ENCODE measurements around the gene TOMM40L. TPM values are rescaled to one million over a fixed set of nuclear protein-coding genes. Genes with fewer than 3 reads are reported as not detected.

Gene TOMM40L
- total and polyA plus RNA-seq, 2 donors from 2014 or later = 12.1 to 29.0 TPM

DNA sequence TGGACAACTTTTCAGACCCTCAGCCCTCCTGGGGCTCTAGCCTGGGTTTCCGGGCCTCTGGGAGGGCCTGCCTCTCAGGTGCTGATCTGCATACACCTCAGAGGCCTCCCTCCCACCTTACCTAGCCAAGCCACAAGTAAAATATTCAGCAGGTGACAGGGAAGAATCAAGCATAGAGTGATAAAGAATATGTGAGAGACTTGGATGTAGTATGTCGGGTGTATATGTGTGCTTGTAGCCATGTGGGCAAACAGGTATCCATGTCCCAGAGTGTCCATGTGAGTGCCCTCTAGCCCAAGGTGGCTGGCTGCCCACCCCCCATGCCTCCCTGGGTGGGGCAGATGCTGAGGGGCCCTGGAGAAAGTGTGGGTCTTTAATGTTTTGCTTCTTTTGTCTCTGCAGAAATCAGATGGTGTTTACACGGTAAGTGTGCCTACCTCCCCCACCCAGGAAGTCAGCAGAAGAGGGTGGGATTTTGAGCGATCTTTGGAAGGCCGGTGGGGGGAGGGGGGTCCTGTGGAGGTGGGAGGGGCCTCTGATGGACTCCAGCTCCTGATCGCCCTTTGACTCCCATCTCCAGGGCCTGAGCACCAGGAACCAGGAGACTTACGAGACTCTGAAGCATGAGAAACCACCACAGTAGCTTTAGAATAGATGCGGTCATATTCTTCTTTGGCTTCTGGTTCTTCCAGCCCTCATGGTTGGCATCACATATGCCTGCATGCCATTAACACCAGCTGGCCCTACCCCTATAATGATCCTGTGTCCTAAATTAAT lies 7.4 kb upstream of the TOMM40L start:
- H3K27ac ChIP-seq (ENCODE audit: low read depth in 2 of 2, low read length in 2 of 2) = no peak overlapping the region
- H3K9ac ChIP-seq (ENCODE audit: low read length in 3 of 3) = no peak overlapping the region
- H3K4me1 ChIP-seq (ENCODE audit: control insufficient read depth in 2 of 3, insufficient read depth in 2 of 3, low read depth in 1 of 3, low read length in 3 of 3) = peaks cover 0 to 10% (median 4%) of the 10 kb centered on the region in 3 donors
- H3K4me3 ChIP-seq (ENCODE audit: low read length in 3 of 3) = no peak overlapping the region
- H3K9me3 ChIP-seq (ENCODE audit: control insufficient read depth in 2 of 3, insufficient read depth in 1 of 3, low read length in 3 of 3) = no peaks in the 10 kb centered on the region
- TF ChIP-seq, protein P1, sequence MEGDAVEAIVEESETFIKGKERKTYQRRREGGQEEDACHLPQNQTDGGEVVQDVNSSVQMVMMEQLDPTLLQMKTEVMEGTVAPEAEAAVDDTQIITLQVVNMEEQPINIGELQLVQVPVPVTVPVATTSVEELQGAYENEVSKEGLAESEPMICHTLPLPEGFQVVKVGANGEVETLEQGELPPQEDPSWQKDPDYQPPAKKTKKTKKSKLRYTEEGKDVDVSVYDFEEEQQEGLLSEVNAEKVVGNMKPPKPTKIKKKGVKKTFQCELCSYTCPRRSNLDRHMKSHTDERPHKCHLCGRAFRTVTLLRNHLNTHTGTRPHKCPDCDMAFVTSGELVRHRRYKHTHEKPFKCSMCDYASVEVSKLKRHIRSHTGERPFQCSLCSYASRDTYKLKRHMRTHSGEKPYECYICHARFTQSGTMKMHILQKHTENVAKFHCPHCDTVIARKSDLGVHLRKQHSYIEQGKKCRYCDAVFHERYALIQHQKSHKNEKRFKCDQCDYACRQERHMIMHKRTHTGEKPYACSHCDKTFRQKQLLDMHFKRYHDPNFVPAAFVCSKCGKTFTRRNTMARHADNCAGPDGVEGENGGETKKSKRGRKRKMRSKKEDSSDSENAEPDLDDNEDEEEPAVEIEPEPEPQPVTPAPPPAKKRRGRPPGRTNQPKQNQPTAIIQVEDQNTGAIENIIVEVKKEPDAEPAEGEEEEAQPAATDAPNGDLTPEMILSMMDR (IDR thresholded peaks at IDR 0.05; ENCODE audit: borderline replicate concordance, extremely low read depth, insufficient read depth) = no peak
- no peak for FAIRE-seq
- intact Hi-C loops (cut with DNase I) = loop anchor here (10.0 kb wide), 1 partner anchor 156 kb away; no protein-coding TSS in a partner anchor
- H3K36me3 ChIP-seq (ENCODE audit: control insufficient read depth in 2 of 3, insufficient read depth in 3 of 3, low read length in 3 of 3) = peaks cover 6 to 11% (median 10%) of the 10 kb centered on the region in 3 donors
- no peaks in the 10 kb centered on the region for H3K27me3 ChIP-seq (ENCODE audit: control insufficient read depth, insufficient read depth, low read length)
- peak in 2 of 5 donors; percentile 12 to 48 for DNase-seq

DNA sequence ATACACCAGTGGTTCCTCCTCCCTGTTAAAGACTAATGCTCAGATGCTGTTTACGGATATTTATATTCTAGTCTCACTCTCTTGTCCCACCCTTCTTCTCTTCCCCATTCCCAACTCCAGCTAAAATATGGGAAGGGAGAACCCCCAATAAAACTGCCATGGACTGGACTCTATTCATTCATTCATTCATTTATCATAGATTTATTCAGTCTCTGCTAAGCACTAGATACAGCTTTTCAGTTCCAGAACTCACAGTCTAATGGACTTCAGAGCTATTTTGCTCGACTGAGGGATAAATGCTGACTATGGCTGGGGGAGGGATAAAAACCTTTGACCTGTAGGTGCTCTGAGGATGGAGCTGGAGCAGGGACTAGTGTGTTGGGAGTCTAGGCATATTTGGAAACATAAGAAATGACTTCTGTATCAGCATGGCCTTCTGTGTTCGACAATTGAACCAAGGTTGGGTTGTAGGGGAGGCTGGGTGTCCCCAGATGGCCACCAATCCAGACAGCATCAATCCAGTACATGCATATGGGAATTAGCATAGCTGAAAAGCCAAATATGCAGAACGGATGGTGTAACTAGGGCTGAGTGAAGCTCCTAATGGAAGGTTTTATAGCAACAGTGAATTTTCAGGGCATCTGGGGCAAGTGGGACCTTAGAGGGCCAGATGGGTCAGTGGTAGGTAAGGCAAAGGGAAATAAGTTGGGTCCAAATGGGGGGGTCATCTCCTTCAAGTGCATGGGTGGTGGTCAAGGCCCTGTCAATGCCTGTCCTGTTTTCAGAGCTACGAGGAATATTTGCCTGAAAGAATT lies 6.6 kb upstream of the TOMM40L start:
- Histone ChIP-seq H3K4me1 (ENCODE audit: control insufficient read depth in 2 of 3, insufficient read depth in 2 of 3, low read depth in 1 of 3, low read length in 3 of 3) (peaks cover 0 to 10% (median 4%) of the 10 kb centered on the region in 3 donors), H3K27ac (ENCODE audit: low read depth in 2 of 2, low read length in 2 of 2) (no peak overlapping the region), H3K4me3 (ENCODE audit: low read length in 3 of 3) (no peak overlapping the region), H3K36me3 (ENCODE audit: control insufficient read depth in 2 of 3, insufficient read depth in 3 of 3, low read length in 3 of 3) (peaks cover 1 to 3% (median 3%) of the 10 kb centered on the region in 3 donors), H3K9me3 (ENCODE audit: control insufficient read depth in 2 of 3, insufficient read depth in 1 of 3, low read length in 3 of 3) (no peaks in the 10 kb centered on the region), H3K9ac (ENCODE audit: low read length in 3 of 3) (no peak overlapping the region), H3K27me3 (ENCODE audit: control insufficient read depth, insufficient read depth, low read length) (no peaks in the 10 kb centered on the region)
- intact Hi-C loops (cut with DNase I) = loop anchor here (10.0 kb wide), 1 partner anchor 156 kb away; no protein-coding TSS in a partner anchor
- TF ChIP-seq, protein P1 (IDR thresholded peaks at IDR 0.05; ENCODE audit: borderline replicate concordance, extremely low read depth, insufficient read depth) = no peak
- DNase-seq (peak in 1 of 5 donors; percentile 3), FAIRE-seq (no peak)

DNA sequence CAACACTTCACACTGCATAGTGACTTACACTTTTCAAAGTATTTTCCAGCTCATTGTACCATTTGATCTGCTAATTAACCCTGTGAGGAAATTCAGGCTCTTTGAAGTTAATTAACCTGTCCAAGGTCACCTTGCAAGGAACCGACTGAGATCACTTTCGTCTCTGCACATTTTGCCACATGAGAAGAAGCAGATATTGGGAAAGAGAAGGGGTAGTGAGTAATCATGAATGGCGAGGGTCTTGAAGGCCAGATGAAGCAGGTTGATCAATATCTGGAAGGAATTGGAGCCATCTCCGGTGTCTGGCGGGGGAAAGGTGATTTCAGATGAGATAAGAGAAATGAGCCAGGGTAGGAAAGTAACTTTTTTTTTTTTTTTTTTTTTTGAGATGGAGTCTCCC lies 5.9 kb upstream of the TOMM40L start:
- Histone ChIP-seq H3K36me3 (ENCODE audit: control insufficient read depth in 2 of 3, insufficient read depth in 3 of 3, low read length in 3 of 3) (no peaks in the 10 kb centered on the region), H3K27me3 (ENCODE audit: control insufficient read depth, insufficient read depth, low read length) (no peaks in the 10 kb centered on the region), H3K9me3 (ENCODE audit: control insufficient read depth in 2 of 3, insufficient read depth in 1 of 3, low read length in 3 of 3) (no peaks in the 10 kb centered on the region), H3K9ac (ENCODE audit: low read length in 3 of 3) (no peak overlapping the region), H3K27ac (ENCODE audit: low read depth in 2 of 2, low read length in 2 of 2) (no peak overlapping the region), H3K4me3 (ENCODE audit: low read length in 3 of 3) (no peak overlapping the region), H3K4me1 (ENCODE audit: control insufficient read depth in 2 of 3, insufficient read depth in 2 of 3, low read depth in 1 of 3, low read length in 3 of 3) (peaks cover 0 to 10% (median 4%) of the 10 kb centered on the region in 3 donors)
- intact Hi-C loops (cut with DNase I) = no loop called here
- DNase-seq (peak in 1 of 5 donors; percentile 23), FAIRE-seq (no peak)
- TF ChIP-seq, protein P1 (IDR thresholded peaks at IDR 0.05; ENCODE audit: borderline replicate concordance, extremely low read depth, insufficient read depth) = no peak

Measured in kidney (tissue), 14 donors.